MCF 10A (cell line): ENCODE measurements around the gene CRAMP1. TPM values are rescaled to one million over a fixed set of nuclear protein-coding genes. Genes with fewer than 3 reads are reported as not detected.

ENCODE experiments used
- BruUV-seq: library from RNA; stranded (reverse); fragments of 400-500 nt; replicated peaks from 2 replicates; lab custom pipeline; 2021; lab: Mats Ljungman, UMichigan
- CTCF ChIA-PET: fragments of 300-600 bp; sonication (Branson Sonifier 250); formaldehyde crosslinking; extraction: SDS; loops from one replicate; lab custom pipeline; 2021; ENCODE audit warnings: antibody characterized with exemption, inconsistent platforms; lab: Yijun Ruan, JAX
- POLR2A ChIA-PET: fragments of 300-600, 350-650 bp; sonication (Branson Sonifier 250); formaldehyde crosslinking; extraction: SDS; loops from one replicate; lab custom pipeline; 2020; ENCODE audit warnings: antibody characterized with exemption, inconsistent platforms; lab: Yijun Ruan, JAX
- DNase-seq: peaks from one replicate; pipeline ENCODE4 v3.0.0-alpha.2; 2018; ENCODE audit not compliant: unreplicated experiment
- H3K27ac Mint-ChIP-seq: one replicate; pipeline ENCODE4 v1.8.0; 2022; ENCODE audit warnings: mild to moderate bottlenecking, low read depth, mixed read lengths; ENCODE audit not compliant: unreplicated experiment
- H3K27me3 Mint-ChIP-seq: one replicate; pipeline ENCODE4 v1.8.0; 2022; ENCODE audit warnings: mixed read lengths; ENCODE audit not compliant: insufficient read depth, unreplicated experiment
- H3K36me3 Mint-ChIP-seq: one replicate; pipeline ENCODE4 v1.8.0; 2022; ENCODE audit warnings: mild to moderate bottlenecking, moderate library complexity, mixed read lengths; ENCODE audit not compliant: insufficient read depth, unreplicated experiment
- H3K4me1 Mint-ChIP-seq: one replicate; pipeline ENCODE4 v1.8.0; 2022; ENCODE audit warnings: mixed read lengths; ENCODE audit not compliant: insufficient read depth, unreplicated experiment
- H3K4me3 Mint-ChIP-seq: one replicate; pipeline ENCODE4 v1.8.0; 2022; ENCODE audit warnings: mild to moderate bottlenecking, moderate library complexity, mixed read lengths; ENCODE audit not compliant: unreplicated experiment
- H3K9me3 Mint-ChIP-seq: one replicate; pipeline ENCODE4 v1.8.0; 2022; ENCODE audit warnings: mixed read lengths; ENCODE audit not compliant: unreplicated experiment
- CTCF ChIP-seq: fragments of 200-600 bp; IDR thresholded peaks from one replicate; pipeline ENCODE4 v1.8.0; 2022; ENCODE audit warnings: antibody characterized with exemption, mild to moderate bottlenecking; ENCODE audit not compliant: unreplicated experiment
- intact Hi-C: fragments of 100-400 bp; cut with micrococcal nuclease; formaldehyde crosslinking; loops from 2 replicates; pipeline ENCODE4 v1.14.1; 2022
- total RNA-seq: library from RNA; stranded (reverse); gene quantifications from 2 replicates; pipeline ENCODE4 v1.2.3, GENCODE V29; 2022

Gene CRAMP1
- total RNA-seq, 1 experiment from 2014 or later: 26.3 TPM

- Mint-ChIP-seq H3K27me3 (no peaks in the 10 kb centered on the region), H3K36me3 (peaks cover 59% of the 10 kb centered on the region), H3K27ac (no peak overlapping the region), H3K4me1 (no peaks in the 10 kb centered on the region), H3K4me3 (no peak overlapping the region), H3K9me3 (no peaks in the 10 kb centered on the region)
- TF ChIP-seq CTCF: no peak
- POLR2A ChIA-PET: no interaction called here
- no peak for DNase-seq
- intact Hi-C loops: no loop called here
- BruUV-seq: no TSS peak
- CTCF ChIA-PET: no interaction called here
These were observed 22.4 kb downstream of the CRAMP1 start for GRCh38 chr16:1634541-1634940.

- POLR2A ChIA-PET: no interaction called here
- TF ChIP-seq CTCF: no peak
These were observed 22.9 kb downstream of the CRAMP1 start for GRCh38 chr16:1635070-1635469.

GRCh38 chr16:1637526-1637925 is 25.4 kb downstream of the CRAMP1 start:
- no peaks in the 10 kb centered on the region for H3K9me3 Mint-ChIP-seq
- POLR2A ChIA-PET: interaction anchor here (0.8 kb wide), 1 partner anchor 92 kb away, joined by 3 read pairs; no protein-coding TSS in a partner anchor
- intact Hi-C loops: no loop called here
- no peak overlapping the region for H3K4me3 Mint-ChIP-seq
- H3K27me3 Mint-ChIP-seq: no peaks in the 10 kb centered on the region
- H3K27ac Mint-ChIP-seq: no peak overlapping the region
- CTCF ChIA-PET: no interaction called here
- BruUV-seq: no TSS peak
- H3K36me3 Mint-ChIP-seq: peaks cover 68% of the 10 kb centered on the region
- DNase-seq: no peak
- no peak for TF ChIP-seq CTCF
- H3K4me1 Mint-ChIP-seq: no peaks in the 10 kb centered on the region

More at GRCh38 chr16:1635070-1635469, 22.9 kb downstream of the CRAMP1 start:
- Mint-ChIP-seq H3K27me3 (no peaks in the 10 kb centered on the region), H3K27ac (no peak overlapping the region), H3K4me3 (no peak overlapping the region), H3K9me3 (no peaks in the 10 kb centered on the region), H3K36me3 (peaks cover 60% of the 10 kb centered on the region), H3K4me1 (no peaks in the 10 kb centered on the region)
- intact Hi-C loops: no loop called here
- CTCF ChIA-PET: no interaction called here
- no TSS peak for BruUV-seq
- DNase-seq: no peak

- POLR2A ChIA-PET: no interaction called here
- no peak overlapping the region for H3K4me3 Mint-ChIP-seq
- no TSS peak for BruUV-seq
- intact Hi-C loops: no loop called here
- peaks cover 71% of the 10 kb centered on the region for H3K36me3 Mint-ChIP-seq
- no peak overlapping the region for H3K27ac Mint-ChIP-seq
- no peaks in the 10 kb centered on the region for H3K4me1 Mint-ChIP-seq
- H3K27me3 Mint-ChIP-seq: no peaks in the 10 kb centered on the region
- no peaks in the 10 kb centered on the region for H3K9me3 Mint-ChIP-seq
- CTCF ChIA-PET: interaction anchor here (0.7 kb wide), 1 partner anchor 379 kb away, joined by 3 read pairs; no protein-coding TSS in a partner anchor
- no peak for TF ChIP-seq CTCF
- no peak for DNase-seq
These were observed 26.6 kb downstream of the CRAMP1 start for GRCh38 chr16:1638757-1639156.
